ENCODE results near the gene MINK1. TPM values are rescaled to one million over a fixed set of nuclear protein-coding genes. Genes with fewer than 3 reads are reported as not detected.

The MINK1 gene
- total and polyA plus RNA-seq, 2 of the 13 experiments (the other 11 are each of a cell fraction or from before 2014, with no cell fraction given): 17.2 to 63.9 TPM

- TF ChIP-seq TAF1 (CRISPR knock-in tag; IDR thresholded peaks at IDR 0.05): peak; percentile 8; the same call in 1 of the 2 replicates
Measured at GRCh38 chr17:4934173-4934979, 101.2 kb downstream of the MINK1 start (continued).

- Histone ChIP-seq H4K20me1 (ENCODE audit: insufficient read depth, low read length) (no peaks in the 10 kb centered on the region), H3K9ac (ENCODE audit: insufficient read depth, low read depth, low read length) (no peak overlapping the region), H3K9me3 (ENCODE audit: low read length) (no peaks in the 10 kb centered on the region), H3K27me3 (ENCODE audit: control insufficient read depth in 1 of 2, insufficient read depth in 2 of 2, low read length in 2 of 2) (no peaks in the 10 kb centered on the region; a peak in 1 of 5 replicates), H3K4me2 (ENCODE audit: low read depth, low read length) (no peak overlapping the region), H3K36me3 (replicated peaks in 1 of 2; ENCODE audit: control insufficient read depth in 1 of 2, insufficient read depth in 2 of 2, low read length in 2 of 2) (peaks cover 0 to 13% of the 10 kb centered on the region in 2 experiments; a peak in 3 of 5 replicates), H3K79me2 (ENCODE audit: insufficient read depth, low read length) (peaks cover 18% of the 10 kb centered on the region), H3K27ac (ENCODE audit: extremely low read length, insufficient read depth, low read length) (no peak overlapping the region), H3K4me1 (ENCODE audit: insufficient read depth, low read length) (peaks cover 22% of the 10 kb centered on the region), H3K4me3 (replicated peaks in 1 of 3; ENCODE audit: insufficient read depth in 1 of 3, low read depth in 2 of 3, low read length in 3 of 3) (no peak overlapping the region), H2AFZ (ENCODE audit: low read length) (no peak overlapping the region)
- BruUV-seq (replicated peaks): no TSS peak
- no peak for FAIRE-seq
- POLR2A ChIA-PET: interaction anchor here (1.6 to 1.9 kb wide), 3 partner anchors 27 to 33 kb away, joined by 5 to 7 read pairs (median 6); partner anchors contain the start of gene SPAG7
- no peak for DNase-seq (ENCODE audit: low spot score)
- intact Hi-C loops (cut with micrococcal nuclease; ENCODE audit: unreplicated experiment) (no loop called here), in situ Hi-C loops (cut with HindIII; ENCODE audit: extremely low pct_ligation_motif_present, low pct_unique_long_range_greater_than_20kb) (no loop called here)
- ATAC-seq: no peak
- CTCF ChIA-PET (ENCODE audit: low intra/inter-chr PET ratio, low total read pairs): interaction anchor here (2.0 kb wide), 1 partner anchor 27 kb away, joined by 10 read pairs; no protein-coding TSS in a partner anchor
- TF ChIP-seq KDM6A (CRISPR knock-in tag; IDR thresholded peaks at IDR 0.05; ENCODE audit: low read depth) (no peak), SMAD9 (CRISPR knock-in tag; IDR thresholded peaks at IDR 0.05) (no peak), AGO2 (optimal IDR thresholded peaks at IDR 0.05; ENCODE audit: low read depth, low read length) (peak; percentile 55), RFXAP (CRISPR knock-in tag; IDR thresholded peaks at IDR 0.05; ENCODE audit: borderline replicate concordance) (no peak), POLR2G (IDR thresholded peaks at IDR 0.05; ENCODE audit: low read depth, low read length) (peak; percentile 47; the same call in 1 of the 2 replicates), ATRX (CRISPR knock-in tag; IDR thresholded peaks at IDR 0.05; ENCODE audit: borderline replicate concordance) (no peak)
Measured at GRCh38 chr17:4935650-4936049, 102.5 kb downstream of the MINK1 start.
